ENCODE results near the gene C1R.

The C1R gene

GRCh38 chr12:7096006-7096932, 4.0 kb upstream of the C1R start:
- DNase-seq = no peak

DNA sequence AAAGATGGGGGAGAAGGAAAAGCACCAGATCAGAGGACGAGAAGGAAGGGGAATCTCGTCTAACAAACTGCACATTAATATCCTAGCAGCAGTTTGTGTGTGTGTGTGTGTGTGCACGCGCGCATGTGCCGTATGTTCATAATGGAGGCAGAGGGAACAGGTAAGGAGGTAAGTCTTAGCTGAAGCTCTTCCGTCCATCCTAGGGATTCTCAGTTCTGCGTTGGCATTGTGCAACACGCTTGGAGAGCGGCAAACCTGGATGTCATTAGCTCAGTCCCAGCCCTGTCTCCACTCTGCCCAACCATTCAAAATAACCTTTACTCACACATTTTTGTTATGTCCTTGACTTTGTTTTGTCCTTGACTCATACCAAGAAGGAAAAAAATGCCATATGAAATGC, 1.6 kb upstream of the C1R start:
- DNase-seq = no peak

- no peak for DNase-seq
Measured at GRCh38 chr12:7093486-7093885, 1.2 kb upstream of the C1R start.

- no peak for DNase-seq
Measured at GRCh38 chr12:7092986-7093460, 778 bp upstream of the C1R start.

DNA sequence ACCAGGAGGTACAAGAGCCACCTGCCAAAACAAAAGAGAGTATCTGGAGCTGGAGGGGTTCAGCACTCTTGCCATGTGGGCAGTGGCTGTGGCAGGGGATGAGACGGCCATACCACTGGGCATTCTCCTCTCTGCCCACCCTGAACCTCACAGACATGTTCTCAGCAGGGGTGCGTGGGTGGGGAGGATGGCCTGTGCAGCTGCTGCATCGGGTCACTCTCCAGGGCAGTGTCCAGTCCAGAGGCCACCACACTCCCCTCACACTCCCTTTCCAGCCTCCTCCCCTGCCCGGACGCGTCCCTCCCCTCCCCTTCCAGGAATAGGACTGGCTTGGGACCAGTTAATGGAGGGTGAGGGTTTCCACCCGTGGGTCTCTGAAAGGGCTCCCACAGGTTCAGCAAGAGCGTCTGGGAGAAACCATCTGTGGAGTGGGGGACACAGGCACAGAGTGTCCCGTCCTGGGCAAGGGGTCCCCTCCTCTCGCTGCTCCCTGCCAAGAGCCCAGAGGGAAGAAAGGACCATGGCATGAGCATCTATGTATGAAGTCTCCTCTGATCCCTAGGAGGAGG, 501 bp downstream of the C1R start:
- DNase-seq = peak in 1 of 2 donors; percentile 2

- no peak for DNase-seq
Measured at GRCh38 chr12:7091171-7091570, 1.1 kb downstream of the C1R start.

GRCh38 chr12:7090222-7090998, 1.8 kb downstream of the C1R start:
- DNase-seq = no peak

DNA sequence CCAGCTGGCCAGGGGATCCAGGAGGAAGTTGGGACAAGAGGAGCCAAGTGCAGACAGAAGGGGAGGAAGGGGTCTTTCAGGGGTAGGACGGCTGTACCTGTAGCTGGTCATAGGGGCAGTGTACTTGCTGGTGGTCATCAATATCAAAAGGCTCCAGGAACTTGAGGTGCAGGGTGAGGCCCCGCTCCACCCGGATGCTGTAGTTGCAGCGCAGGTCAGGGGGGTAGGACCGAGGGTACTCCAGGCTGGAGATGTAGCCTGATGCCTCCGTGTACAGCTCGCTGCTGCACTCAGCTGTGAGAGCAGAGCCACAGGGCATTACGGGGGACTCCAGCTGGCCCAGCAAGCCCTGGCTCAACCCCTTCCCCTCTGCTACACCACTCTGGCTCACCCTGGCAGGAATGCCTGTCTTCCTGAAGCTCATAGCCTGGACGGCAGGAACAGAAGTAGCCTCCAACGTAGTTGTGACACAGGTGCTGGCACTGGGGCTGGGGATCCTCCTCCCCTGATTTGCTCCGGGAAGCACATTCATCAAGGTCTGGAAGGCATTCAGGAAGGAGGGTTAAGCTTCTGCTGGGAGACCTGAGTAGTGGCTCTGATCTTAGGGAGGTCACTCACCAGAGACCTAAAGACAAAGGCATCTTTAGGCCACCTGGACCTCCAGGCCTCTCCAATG, 2.9 kb downstream of the C1R start:
- no peak for DNase-seq

DNA sequence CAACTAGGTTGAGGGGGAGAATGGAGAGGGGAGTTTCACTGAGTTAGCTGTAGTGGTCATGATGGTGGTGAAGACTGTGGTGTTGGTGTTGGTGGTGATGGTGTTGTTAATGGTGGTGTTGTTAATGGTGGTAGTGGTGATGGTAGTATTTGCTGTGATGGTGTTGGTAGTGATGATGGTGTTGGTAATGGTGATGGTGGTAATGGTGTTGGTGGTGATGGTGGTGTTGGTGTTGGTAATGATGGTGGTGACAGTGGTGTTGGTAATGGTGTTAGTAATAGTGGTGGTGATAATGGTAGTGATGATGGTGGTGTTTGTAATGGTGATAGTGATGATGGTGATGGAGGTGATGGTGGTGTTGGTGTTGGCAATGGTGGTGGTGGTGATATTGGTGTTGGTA, 9.1 kb downstream of the C1R start:
- peak in 1 of 2 donors; percentile 4 for DNase-seq

GRCh38 chr12:7081037-7081436, 11.2 kb downstream of the C1R start:
- DNase-seq = no peak

GRCh38 chr12:7079826-7080125, 12.5 kb downstream of the C1R start:
- no peak for DNase-seq

GRCh38 chr12:7078163-7078562, 14.1 kb downstream of the C1R start:
- no peak for DNase-seq

GRCh38 chr12:7076493-7076892, 15.8 kb downstream of the C1R start:
- no peak for DNase-seq

DNA sequence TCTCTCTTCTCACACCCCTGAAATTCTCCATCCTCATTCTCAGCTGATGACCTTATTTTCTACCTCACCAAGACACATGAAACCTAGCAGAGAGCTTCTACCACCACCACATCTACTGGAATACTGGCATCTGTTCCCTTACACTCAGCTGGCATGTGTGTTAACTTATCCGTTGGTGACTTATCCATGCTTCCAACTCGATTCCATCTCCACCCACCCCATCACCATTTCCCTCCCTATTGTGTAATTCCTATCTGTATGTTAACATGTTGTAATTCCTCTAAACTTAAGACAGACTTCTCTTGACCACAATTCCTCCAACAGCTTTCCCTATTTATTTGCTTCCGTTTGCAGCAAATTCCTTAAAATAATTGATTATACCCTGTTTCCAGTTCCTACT, 16.3 kb downstream of the C1R start:
- DNase-seq = no peak

DNA sequence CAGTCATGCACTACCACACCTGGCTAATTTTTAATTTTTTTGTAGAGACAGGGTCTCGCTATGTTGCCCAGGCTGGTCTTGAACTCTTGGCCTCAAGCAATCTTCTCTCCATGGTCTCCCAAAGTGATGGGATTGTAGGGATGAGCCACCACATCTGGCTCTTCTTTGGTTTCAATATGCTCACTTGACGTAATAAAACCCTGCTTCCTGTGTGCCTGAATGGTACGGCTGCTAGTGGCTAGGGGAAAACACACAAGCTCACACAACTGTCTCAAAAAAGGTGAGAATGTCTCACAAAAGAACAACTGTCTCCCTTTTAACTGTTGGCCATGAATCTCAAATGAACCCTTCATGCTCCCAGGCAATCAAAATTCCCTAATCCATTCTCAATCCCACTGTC, 16.7 kb downstream of the C1R start:
- DNase-seq = no peak

GRCh38 chr12:7073946-7074345, 18.3 kb downstream of the C1R start:
- DNase-seq = no peak

GRCh38 chr12:7072554-7072953, 19.7 kb downstream of the C1R start:
- no peak for DNase-seq

- no peak for DNase-seq
Measured at GRCh38 chr12:7072035-7072434, 20.2 kb downstream of the C1R start.

- no peak for DNase-seq
Measured at GRCh38 chr12:7069386-7069785, 22.9 kb downstream of the C1R start.

- no peak for DNase-seq
Measured at GRCh38 chr12:7068994-7069346, 23.3 kb downstream of the C1R start.

DNA sequence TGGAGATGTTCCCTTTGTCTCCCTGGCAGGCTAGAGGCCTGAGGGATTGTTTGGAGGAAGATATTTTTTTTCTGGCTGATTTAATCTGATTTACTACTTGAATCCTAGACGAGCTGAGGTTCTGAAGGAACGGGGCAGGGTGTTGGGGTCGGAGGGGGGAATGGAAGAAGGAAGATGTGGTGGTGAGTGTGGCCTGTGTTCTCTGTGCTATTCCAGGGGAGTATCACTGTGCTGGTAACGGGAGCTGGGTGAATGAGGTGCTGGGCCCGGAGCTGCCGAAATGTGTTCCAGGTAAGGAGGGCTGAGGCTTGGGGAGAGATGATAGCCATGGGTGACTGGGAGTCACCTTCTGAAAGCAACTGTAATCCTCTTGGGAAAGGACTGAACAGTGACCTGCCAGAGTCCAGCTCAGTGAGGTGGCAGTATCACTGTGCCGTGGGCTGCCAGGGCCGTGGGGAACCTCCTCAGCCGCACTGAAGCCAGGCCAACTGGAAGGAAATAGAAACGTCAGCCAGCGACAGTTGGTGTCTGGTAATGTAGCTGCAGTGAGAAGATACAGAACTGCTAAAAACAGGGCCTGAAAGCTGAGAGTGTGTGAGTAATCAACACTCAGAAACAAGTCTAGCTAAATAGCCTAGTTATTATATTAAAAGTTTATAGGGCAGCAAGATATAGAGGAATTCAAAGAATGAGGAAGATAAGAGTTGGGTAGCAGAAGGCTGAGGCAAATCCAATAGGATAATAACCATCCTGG, 23.8 kb downstream of the C1R start:
- DNase-seq = no peak

DNA sequence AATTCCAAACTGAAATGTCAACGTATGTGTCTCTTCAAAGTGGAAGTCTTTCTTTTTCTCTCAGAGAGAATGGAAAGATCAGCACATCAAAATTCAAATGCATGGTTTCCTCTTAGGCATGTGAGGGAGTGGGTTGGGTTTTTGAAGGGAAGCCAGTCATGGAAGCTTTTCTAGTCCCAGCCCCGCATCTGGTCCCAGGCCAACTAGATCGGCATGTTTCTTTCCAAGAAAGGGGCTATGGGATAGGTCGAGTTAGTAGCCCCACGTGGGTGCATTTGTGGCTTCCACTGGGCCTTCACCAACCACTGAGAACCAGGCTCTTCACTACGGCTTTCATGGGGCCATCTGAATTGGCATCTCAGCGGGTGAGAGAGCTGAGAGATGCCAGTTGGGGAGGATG, 25.1 kb downstream of the C1R start:
- DNase-seq = no peak

GRCh38 chr12:7066596-7066995, 25.6 kb downstream of the C1R start:
- no peak for DNase-seq
